Erythroblast (primary cell): ENCODE data around the gene ATM.

Source experiments
- GATA1 ChIP-seq: IDR thresholded peaks from 2 replicates; pipeline ENCODE4 v1.6.1; 2011; ENCODE audit warnings: low read depth, mild to moderate bottlenecking, control low read depth, low read length, moderate library complexity
- POLR2A ChIP-seq: IDR thresholded peaks from 2 replicates; pipeline ENCODE4 v1.6.1; 2011; ENCODE audit warnings: mild to moderate bottlenecking, low read length

DNA sequence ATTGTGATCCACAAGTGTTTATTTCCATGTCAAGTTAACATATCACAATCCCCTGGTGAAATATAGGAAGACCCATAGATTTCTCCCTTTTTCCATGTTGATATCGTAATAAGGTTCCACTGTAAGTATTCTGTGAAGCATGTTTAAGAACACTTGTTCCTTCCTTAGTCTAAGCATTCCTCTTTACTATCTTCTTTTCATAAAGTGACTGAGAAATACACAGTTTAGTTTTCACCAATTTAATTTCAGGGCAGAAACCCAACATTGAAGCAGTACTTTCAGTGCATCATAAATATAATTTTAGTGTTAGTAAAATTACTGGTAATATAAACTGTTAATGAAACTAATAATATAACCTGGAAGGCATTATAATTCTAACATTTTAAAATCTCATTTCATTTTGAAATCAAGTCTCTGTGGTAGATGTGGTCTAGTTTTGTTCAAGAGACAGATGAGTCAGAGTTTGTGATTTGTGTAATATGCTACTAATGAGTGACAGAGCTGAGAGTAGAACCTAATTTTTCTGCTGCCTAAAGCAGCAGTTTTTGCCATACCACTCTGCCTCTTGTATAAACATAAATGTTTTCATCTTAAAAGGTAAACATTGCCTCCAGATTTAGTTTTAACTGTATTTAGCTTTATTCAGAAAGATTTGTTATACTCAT lies 79.4 kb downstream of the ATM start:
- TF ChIP-seq POLR2A (no peak), GATA1 (no peak)
